ENCODE measurements around the gene YIF1A. TPM values are rescaled to one million over a fixed set of nuclear protein-coding genes. Genes with fewer than 3 reads are reported as not detected.
"Not testable (repeated sequence)": the region's sequence is repeated elsewhere in the genome, so short reads cannot be mapped to it uniquely, and the experiment has no call there.

YIF1A gene
- total RNA-seq, 1 donor from 2014 or later, result 78.7 TPM

- peak; percentile 90 for DNase-seq (ENCODE audit: low spot score)
Measured at GRCh38 chr11:66311965-66312548, 23.1 kb upstream of the YIF1A start.

- no peak for DNase-seq (ENCODE audit: low spot score)
Measured at GRCh38 chr11:66311470-66311964, 22.6 kb upstream of the YIF1A start.

GRCh38 chr11:66310803-66311440, 22.0 kb upstream of the YIF1A start:
- DNase-seq (ENCODE audit: low spot score), result not testable (repeated sequence)

GRCh38 chr11:66310324-66310723, 21.4 kb upstream of the YIF1A start:
- no peak for DNase-seq (ENCODE audit: low spot score)

GRCh38 chr11:66309475-66309874, 20.5 kb upstream of the YIF1A start:
- no peak for DNase-seq (ENCODE audit: low spot score)

GRCh38 chr11:66302656-66303055, 13.7 kb upstream of the YIF1A start:
- no peak for DNase-seq (ENCODE audit: low spot score)

- no peak for DNase-seq (ENCODE audit: low spot score)
Measured at GRCh38 chr11:66299186-66299585, 10.2 kb upstream of the YIF1A start.

GRCh38 chr11:66297610-66298009, 8.7 kb upstream of the YIF1A start:
- no peak for DNase-seq (ENCODE audit: low spot score)

GRCh38 chr11:66294626-66295620, 6.0 kb upstream of the YIF1A start:
- DNase-seq (ENCODE audit: low spot score), result no peak

- DNase-seq (ENCODE audit: low spot score), result no peak
Measured at GRCh38 chr11:66293777-66294625, 5.1 kb upstream of the YIF1A start.

GRCh38 chr11:66293352-66293751, 4.4 kb upstream of the YIF1A start:
- no peak for DNase-seq (ENCODE audit: low spot score)

- DNase-seq (ENCODE audit: low spot score), result no peak
Measured at GRCh38 chr11:66292543-66293332, 3.8 kb upstream of the YIF1A start.

- DNase-seq (ENCODE audit: low spot score), result no peak
Measured at GRCh38 chr11:66291706-66292542, 3.0 kb upstream of the YIF1A start, which contains the start of gene TMEM151A. TMEM151A (plus strand) TSS chr11:66291894; CDS start chr11:66292014, 120 bp downstream.

- no peak for DNase-seq (ENCODE audit: low spot score)
Measured at GRCh38 chr11:66291303-66291705, 2.4 kb upstream of the YIF1A start.

GRCh38 chr11:66290330-66290621, 1.3 kb upstream of the YIF1A start:
- no peak for DNase-seq (ENCODE audit: low spot score)

GRCh38 chr11:66289548-66290329, 796 bp upstream of the YIF1A start:
- DNase-seq (ENCODE audit: low spot score), result no peak

- DNase-seq (ENCODE audit: low spot score), result no peak
Measured at GRCh38 chr11:66287889-66288670, 863 bp downstream of the YIF1A start.

- DNase-seq (ENCODE audit: low spot score), result no peak
Measured at GRCh38 chr11:66287211-66287888, 1.6 kb downstream of the YIF1A start.
